ENCODE results near the gene ZBTB20. TPM values are rescaled to one million over a fixed set of nuclear protein-coding genes. Genes with fewer than 3 reads are reported as not detected.

Gene ZBTB20
- polyA plus RNA-seq, 3 donors, result 1.3 to 3.2 (median 2.0) TPM

- no peak for TF ChIP-seq CTCF (IDR thresholded peaks at IDR 0.05)
- no peak overlapping the region for H3K4me3 Mint-ChIP-seq
Observed at GRCh38 chr3:114634635-114635034, 512.5 kb downstream of the ZBTB20 start.

GRCh38 chr3:114632757-114633424 is 514.2 kb downstream of the ZBTB20 start:
- WGBS (ENCODE audit: insufficient coverage), result no CpG with 5 or more reads among the region's 1 CpG

More at GRCh38 chr3:114634635-114635034, 512.5 kb downstream of the ZBTB20 start:
- Histone ChIP-seq H3K27ac (ENCODE audit: low read depth in 1 of 2, low read length in 2 of 2) (no peak overlapping the region), H3K9me3 (replicated peaks in 1 of 2; ENCODE audit: control insufficient read depth in 1 of 2, insufficient read depth in 1 of 2, low read length in 2 of 2) (peaks cover 0 to 3% of the 10 kb centered on the region in 2 donors), H3K36me3 (replicated peaks in 1 of 2; ENCODE audit: control insufficient read depth in 1 of 2, insufficient read depth in 2 of 2, low read length in 2 of 2) (no peaks in the 10 kb centered on the region), H3K79me2 (ENCODE audit: insufficient read depth, low read length) (no peaks in the 10 kb centered on the region), H3K27me3 (ENCODE audit: control insufficient read depth in 2 of 2, insufficient read depth in 2 of 2, low read length in 2 of 2) (no peaks in the 10 kb centered on the region), H4K20me1 (ENCODE audit: insufficient read depth, low read length) (no peaks in the 10 kb centered on the region), H3K4me1 (ENCODE audit: control insufficient read depth in 1 of 2, insufficient read depth in 2 of 2, low read length in 2 of 2) (no peaks in the 10 kb centered on the region), H3K4me2 (replicated peaks; ENCODE audit: extremely low read depth, low read length, poor library complexity, severe bottlenecking) (no peak overlapping the region), H2AFZ (ENCODE audit: insufficient read depth, low read depth, low read length, poor library complexity, severe bottlenecking) (no peak overlapping the region), H3K4me3 (replicated peaks in 1 of 3; ENCODE audit: low read depth in 2 of 3, low read length in 3 of 3) (no peak overlapping the region), H3K9ac (ENCODE audit: insufficient read depth, low read length, poor library complexity, severe bottlenecking) (no peak overlapping the region)
- peaks cover 0 to 1% (median 0%) of the 10 kb centered on the region in 3 donors for H3K27me3 Mint-ChIP-seq (ENCODE audit: low read depth in 3 of 3)
- H3K4me1 Mint-ChIP-seq, result no peaks in the 10 kb centered on the region
- H3K36me3 Mint-ChIP-seq, result no peaks in the 10 kb centered on the region
- WGBS (ENCODE audit: insufficient coverage), result 100% methylated on average over 3 of the region's 3 CpGs
- H3K9me3 Mint-ChIP-seq, result peaks cover 4 to 11% (median 8%) of the 10 kb centered on the region in 7 donors
- intact Hi-C loops (cut with micrococcal nuclease), result no loop called here
- DNase-seq, result no peak
- no peak overlapping the region for H3K27ac Mint-ChIP-seq

More at GRCh38 chr3:114632757-114633424, 514.2 kb downstream of the ZBTB20 start:
- H3K4me2 ChIP-seq (replicated peaks; ENCODE audit: extremely low read depth, low read length, poor library complexity, severe bottlenecking), result no peak overlapping the region
- intact Hi-C loops (cut with micrococcal nuclease), result no loop called here
- H3K27ac ChIP-seq (ENCODE audit: low read depth in 1 of 2, low read length in 2 of 2), result no peak overlapping the region
- Mint-ChIP-seq H3K9me3 (peaks cover 3 to 11% (median 8%) of the 10 kb centered on the region in 7 donors), H3K4me3 (no peak overlapping the region), H3K4me1 (no peaks in the 10 kb centered on the region), H3K36me3 (no peaks in the 10 kb centered on the region), H3K27ac (no peak overlapping the region), H3K27me3 (ENCODE audit: low read depth in 3 of 3) (peaks cover 0 to 1% (median 0%) of the 10 kb centered on the region in 3 donors)
- no peak overlapping the region for H3K9ac ChIP-seq (ENCODE audit: insufficient read depth, low read length, poor library complexity, severe bottlenecking)
- H3K27me3 ChIP-seq (ENCODE audit: control insufficient read depth in 2 of 2, insufficient read depth in 2 of 2, low read length in 2 of 2), result no peaks in the 10 kb centered on the region
- H3K79me2 ChIP-seq (ENCODE audit: insufficient read depth, low read length), result no peaks in the 10 kb centered on the region
- no peak for DNase-seq
- H3K9me3 ChIP-seq (replicated peaks in 1 of 2; ENCODE audit: control insufficient read depth in 1 of 2, insufficient read depth in 1 of 2, low read length in 2 of 2), result peaks cover 0 to 3% of the 10 kb centered on the region in 2 donors
- H3K4me3 ChIP-seq (replicated peaks in 1 of 3; ENCODE audit: low read depth in 2 of 3, low read length in 3 of 3), result no peak overlapping the region
- no peaks in the 10 kb centered on the region for H3K36me3 ChIP-seq (replicated peaks in 1 of 2; ENCODE audit: control insufficient read depth in 1 of 2, insufficient read depth in 2 of 2, low read length in 2 of 2)
- no peak for TF ChIP-seq CTCF (IDR thresholded peaks at IDR 0.05)
- no peak overlapping the region for H2AFZ ChIP-seq (ENCODE audit: insufficient read depth, low read depth, low read length, poor library complexity, severe bottlenecking)
- no peaks in the 10 kb centered on the region for H3K4me1 ChIP-seq (ENCODE audit: control insufficient read depth in 1 of 2, insufficient read depth in 2 of 2, low read length in 2 of 2)
- H4K20me1 ChIP-seq (ENCODE audit: insufficient read depth, low read length), result no peaks in the 10 kb centered on the region

Data from CD14-positive monocyte (primary cell).